Measurements from ENCODE around the gene CDS2.

CDS2 gene

GRCh38 chr20:5212907-5213487, 86.2 kb downstream of the CDS2 start:
- DNase-seq (ENCODE audit: low spot score) = no peak

GRCh38 chr20:5214826-5215225, 88.0 kb downstream of the CDS2 start:
- DNase-seq (ENCODE audit: low spot score) = no peak

GRCh38 chr20:5215672-5216304, 89.0 kb downstream of the CDS2 start:
- no peak for DNase-seq (ENCODE audit: low spot score)

GRCh38 chr20:5216663-5217062, 89.9 kb downstream of the CDS2 start:
- DNase-seq (ENCODE audit: low spot score) = no peak

GRCh38 chr20:5217616-5218015, 90.8 kb downstream of the CDS2 start:
- DNase-seq (ENCODE audit: low spot score) = no peak

GRCh38 chr20:5220321-5221060, 93.7 kb downstream of the CDS2 start:
- DNase-seq (ENCODE audit: low spot score) = no peak

GRCh38 chr20:5221061-5221430, 94.2 kb downstream of the CDS2 start:
- DNase-seq (ENCODE audit: low spot score) = no peak

- peak; percentile 45 for DNase-seq (ENCODE audit: low spot score)
Measured at GRCh38 chr20:5222919-5223634, 96.3 kb downstream of the CDS2 start.

GRCh38 chr20:5230544-5230943, 103.7 kb downstream of the CDS2 start:
- DNase-seq (ENCODE audit: low spot score) = no peak

GRCh38 chr20:5234158-5234557, 107.3 kb downstream of the CDS2 start:
- no peak for DNase-seq (ENCODE audit: low spot score)

- no peak for DNase-seq (ENCODE audit: low spot score)
Measured at GRCh38 chr20:5234978-5235377, 108.2 kb downstream of the CDS2 start.

Data from CD4-positive, alpha-beta T cell treated with Interleukin-6 at 100 ng/mL for 8 hours (primary cell).